ENCODE results near the gene NEURL1B.

NEURL1B gene

GRCh38 chr5:172596638-172597231 is 44.3 kb upstream of the NEURL1B start:
- no peaks in the 10 kb centered on the region for H4K20me1 ChIP-seq (ENCODE audit: insufficient read depth)
- H3K36me3 ChIP-seq (ENCODE audit: insufficient read depth), result no peaks in the 10 kb centered on the region
- no peaks in the 10 kb centered on the region for H3K79me2 ChIP-seq (ENCODE audit: insufficient read depth, low read depth)
- H3K27ac ChIP-seq, result no peak overlapping the region
- no peak overlapping the region for H3K4me3 ChIP-seq (IDR thresholded peaks at IDR 0.05; ENCODE audit: insufficient read depth, low read depth, low read length)
- H3K4me1 ChIP-seq (ENCODE audit: low read depth, poor library complexity, severe bottlenecking), result no peaks in the 10 kb centered on the region
- TF ChIP-seq CTCF (conservative IDR thresholded peaks at IDR 0.05; ENCODE audit: low read depth, low read length), result no peak
- no peak overlapping the region for H3K4me2 ChIP-seq
- H3K9ac ChIP-seq, result no peak overlapping the region
- H2AFZ ChIP-seq (ENCODE audit: low read depth), result no peak overlapping the region
- H3K27me3 ChIP-seq (ENCODE audit: insufficient read depth, low read depth), result no peaks in the 10 kb centered on the region

GRCh38 chr5:172597755-172598155 is 43.3 kb upstream of the NEURL1B start:
- no peak overlapping the region for H3K4me3 ChIP-seq (IDR thresholded peaks at IDR 0.05; ENCODE audit: insufficient read depth, low read depth, low read length)
- H3K36me3 ChIP-seq (ENCODE audit: insufficient read depth), result no peaks in the 10 kb centered on the region
- H3K79me2 ChIP-seq (ENCODE audit: insufficient read depth, low read depth), result no peaks in the 10 kb centered on the region
- no peaks in the 10 kb centered on the region for H4K20me1 ChIP-seq (ENCODE audit: insufficient read depth)
- no peak for TF ChIP-seq CTCF (conservative IDR thresholded peaks at IDR 0.05; ENCODE audit: low read depth, low read length)
- H3K4me1 ChIP-seq (ENCODE audit: low read depth, poor library complexity, severe bottlenecking), result no peaks in the 10 kb centered on the region
- no peak overlapping the region for H2AFZ ChIP-seq (ENCODE audit: low read depth)
- no peak overlapping the region for H3K27ac ChIP-seq
- no peak overlapping the region for H3K4me2 ChIP-seq
- H3K27me3 ChIP-seq (ENCODE audit: insufficient read depth, low read depth), result no peaks in the 10 kb centered on the region
- no peak overlapping the region for H3K9ac ChIP-seq

GRCh38 chr5:172598251-172599203 is 42.5 kb upstream of the NEURL1B start:
- Histone ChIP-seq H3K27me3 (ENCODE audit: insufficient read depth, low read depth) (no peaks in the 10 kb centered on the region), H3K9ac (no peak overlapping the region), H3K79me2 (ENCODE audit: insufficient read depth, low read depth) (no peaks in the 10 kb centered on the region), H2AFZ (ENCODE audit: low read depth) (no peak overlapping the region), H3K36me3 (ENCODE audit: insufficient read depth) (no peaks in the 10 kb centered on the region), H3K4me1 (ENCODE audit: low read depth, poor library complexity, severe bottlenecking) (no peaks in the 10 kb centered on the region), H4K20me1 (ENCODE audit: insufficient read depth) (no peaks in the 10 kb centered on the region), H3K4me3 (IDR thresholded peaks at IDR 0.05; ENCODE audit: insufficient read depth, low read depth, low read length) (no peak overlapping the region), H3K4me2 (no peak overlapping the region), H3K27ac (no peak overlapping the region)
- TF ChIP-seq CTCF (conservative IDR thresholded peaks at IDR 0.05; ENCODE audit: low read depth, low read length), result no peak

GRCh38 chr5:172599204-172599567 is 41.9 kb upstream of the NEURL1B start:
- H3K27me3 ChIP-seq (ENCODE audit: insufficient read depth, low read depth), result no peaks in the 10 kb centered on the region
- no peak overlapping the region for H3K27ac ChIP-seq
- TF ChIP-seq CTCF (conservative IDR thresholded peaks at IDR 0.05; ENCODE audit: low read depth, low read length), result no peak
- H3K4me3 ChIP-seq (IDR thresholded peaks at IDR 0.05; ENCODE audit: insufficient read depth, low read depth, low read length), result no peak overlapping the region
- no peaks in the 10 kb centered on the region for H4K20me1 ChIP-seq (ENCODE audit: insufficient read depth)
- H3K4me2 ChIP-seq, result no peak overlapping the region
- H3K9ac ChIP-seq, result no peak overlapping the region
- H3K79me2 ChIP-seq (ENCODE audit: insufficient read depth, low read depth), result no peaks in the 10 kb centered on the region
- no peak overlapping the region for H2AFZ ChIP-seq (ENCODE audit: low read depth)
- H3K36me3 ChIP-seq (ENCODE audit: insufficient read depth), result no peaks in the 10 kb centered on the region
- H3K4me1 ChIP-seq (ENCODE audit: low read depth, poor library complexity, severe bottlenecking), result no peaks in the 10 kb centered on the region

All from KMS-11 (cell line).